H1 (cell line): Measurements from ENCODE around the gene BCL2L11.

ENCODE experiments used
- CREB1 ChIP-seq: IDR thresholded peaks from 2 replicates; pipeline ENCODE4 v1.6.1; 2012; ENCODE audit warnings: inconsistent platforms
- CTCF ChIP-seq, 3 experiments: IDR thresholded peaks; 1 replicate in 2 of 3; 2 replicates in 1 of 3; pipeline versions ENCODE4 v1.5.1 to v1.6.1; 2011; ENCODE audit warnings: low read length in 3 of 3, mild to moderate bottlenecking in 3 of 3, inconsistent platforms in 2 of 3, low read depth in 1 of 3, moderate library complexity in 1 of 3; ENCODE audit not compliant: insufficient read depth in 1 of 3; ENCODE audit errors: control extremely low read depth in 1 of 3
- EZH2 ChIP-seq: fragments of 200-600 bp; sonication (generic); IDR thresholded peaks from 2 replicates; pipeline ENCODE4 v1.7.1; 2012; ENCODE audit warnings: low read depth, mild to moderate bottlenecking, moderate library complexity, low read length, inconsistent platforms; ENCODE audit not compliant: severe bottlenecking
- GABPA ChIP-seq: IDR thresholded peaks from 2 replicates; pipeline ENCODE4 v1.6.1; 2011; ENCODE audit warnings: mild to moderate bottlenecking, low read length, moderate library complexity, borderline replicate concordance; ENCODE audit not compliant: insufficient read depth
- JUN ChIP-seq: IDR thresholded peaks from 2 replicates; pipeline ENCODE4 v1.6.1; 2011; ENCODE audit warnings: low read depth, mild to moderate bottlenecking, improper control_type of control experiment, low read length
- JUND ChIP-seq: IDR thresholded peaks from 2 replicates; pipeline ENCODE4 v1.6.1; 2011; ENCODE audit warnings: mild to moderate bottlenecking, improper control_type of control experiment, low read length
- MAX ChIP-seq: IDR thresholded peaks from 2 replicates; pipeline ENCODE4 v1.6.1; 2012; ENCODE audit warnings: inconsistent platforms
- POLR2A ChIP-seq, 2 experiments: IDR thresholded peaks; 1 replicate in 1 of 2; 2 replicates in 1 of 2; pipeline ENCODE4 v1.6.1; 2011; ENCODE audit warnings: low read depth in 2 of 2, low read length in 2 of 2, mild to moderate bottlenecking in 2 of 2; ENCODE audit errors: control extremely low read depth in 1 of 2
- POLR2AphosphoS5 ChIP-seq: IDR thresholded peaks from 2 replicates; pipeline ENCODE4 v1.6.1; 2011; ENCODE audit warnings: low read depth, low read length
- SUZ12 ChIP-seq: fragments of 200-600 bp; sonication (generic); IDR thresholded peaks from 2 replicates; pipeline ENCODE4 v1.6.1; 2012; ENCODE audit warnings: mild to moderate bottlenecking, inconsistent platforms, low read length, moderate library complexity, mixed read lengths
- TAF1 ChIP-seq: IDR thresholded peaks from 2 replicates; pipeline ENCODE4 v1.6.1; 2011; ENCODE audit warnings: mild to moderate bottlenecking, low read depth, low read length
- TBP ChIP-seq: IDR thresholded peaks from 2 replicates; pipeline ENCODE4 v1.6.1; 2011; ENCODE audit warnings: low read depth, low read length, improper control_type of control experiment
- YY1 ChIP-seq: IDR thresholded peaks from 2 replicates; pipeline ENCODE4 v1.6.1; 2011; ENCODE audit warnings: low read depth, mild to moderate bottlenecking, low read length

- TF ChIP-seq CTCF (IDR thresholded peaks at IDR 0.05; ENCODE audit: control extremely low read depth in 1 of 3, insufficient read depth in 1 of 3, low read depth in 1 of 3, low read length in 3 of 3) (no peak), JUN (no peak), TBP (no peak), POLR2AphosphoS5 (no peak), CREB1 (no peak), POLR2A (IDR thresholded peaks at IDR 0.05; ENCODE audit: control extremely low read depth in 1 of 2, low read depth in 2 of 2, low read length in 2 of 2) (no peak), MAX (no peak), TAF1 (no peak), GABPA (no peak), YY1 (no peak), EZH2 (no peak), SUZ12 (no peak), JUND (no peak)
These were observed 62.0 kb downstream of the BCL2L11 start for GRCh38 chr2:111182740-111183139.
